T-helper 22 cell (primary cell): ENCODE measurements around the gene NAV2.
A peak's percentile ranks its signal among the peaks of the same experiment; 100 is the strongest.

Experiments used
- DNase-seq: peaks from one replicate; pipeline ENCODE4 v3.0.0-alpha.2; 2020; ENCODE audit warnings: low read depth

NAV2 gene

DNA sequence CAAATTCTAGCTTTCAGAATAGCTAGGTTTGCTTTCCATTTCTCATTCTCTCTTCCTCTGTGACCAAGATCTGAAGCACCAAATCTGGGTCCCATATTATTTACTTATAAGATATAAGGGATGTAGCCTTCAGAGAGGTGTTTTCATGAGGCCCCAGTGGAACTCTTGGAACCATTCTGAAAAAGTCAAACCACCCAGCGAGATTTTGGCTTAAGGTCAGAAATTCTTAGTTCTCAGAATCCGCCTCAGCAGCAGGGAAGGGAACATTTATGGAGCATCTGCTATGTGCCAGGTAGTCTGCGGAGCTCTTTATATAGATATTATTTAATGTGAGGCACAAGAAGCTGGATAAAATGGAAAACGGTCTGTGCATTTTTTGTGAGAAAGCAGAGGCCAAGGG lies 6.3 kb downstream of the NAV2 start:
- no peak for DNase-seq

DNA sequence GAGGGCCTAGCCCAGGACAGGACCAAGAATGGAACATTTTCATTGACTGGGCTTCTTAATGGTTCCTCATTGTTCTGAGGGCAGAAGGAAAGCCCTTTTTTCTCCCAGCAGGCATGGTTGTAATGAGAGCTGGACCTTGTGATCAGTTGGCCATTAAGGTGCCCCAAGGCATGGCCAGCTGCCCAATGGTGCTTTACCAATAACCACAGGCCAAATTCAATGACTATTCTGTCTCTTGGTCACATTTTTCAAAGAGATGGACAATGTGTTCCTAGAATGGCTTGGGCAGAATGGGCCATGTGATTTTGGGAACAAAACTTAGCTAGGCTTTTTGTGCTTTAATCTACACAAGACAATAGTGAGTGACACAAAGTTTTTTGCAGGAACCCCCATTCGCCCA lies 7.3 kb downstream of the NAV2 start:
- no peak for DNase-seq

- DNase-seq = no peak
Observed at GRCh38 chr11:19721176-19721575, 8.5 kb downstream of the NAV2 start.

DNA sequence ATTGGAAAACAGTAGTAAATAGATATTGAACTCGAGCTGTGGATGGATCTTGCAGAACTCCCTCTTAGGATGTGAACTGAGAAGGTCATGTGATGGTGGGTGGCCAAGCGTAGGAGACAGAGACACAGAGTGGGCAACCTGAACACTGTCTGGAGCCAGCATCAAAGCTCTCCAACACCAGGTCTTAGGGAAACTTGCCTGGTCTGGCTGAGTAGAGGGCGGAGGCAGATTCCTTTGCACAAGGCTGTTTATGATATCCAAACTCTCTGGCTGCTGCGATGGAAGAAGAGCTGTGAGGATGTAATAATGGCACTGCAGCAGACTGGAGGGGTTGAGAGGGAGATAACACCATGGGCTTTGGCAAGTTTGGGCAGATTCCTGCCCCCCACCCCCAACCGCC lies 10.1 kb downstream of the NAV2 start:
- DNase-seq = no peak

DNA sequence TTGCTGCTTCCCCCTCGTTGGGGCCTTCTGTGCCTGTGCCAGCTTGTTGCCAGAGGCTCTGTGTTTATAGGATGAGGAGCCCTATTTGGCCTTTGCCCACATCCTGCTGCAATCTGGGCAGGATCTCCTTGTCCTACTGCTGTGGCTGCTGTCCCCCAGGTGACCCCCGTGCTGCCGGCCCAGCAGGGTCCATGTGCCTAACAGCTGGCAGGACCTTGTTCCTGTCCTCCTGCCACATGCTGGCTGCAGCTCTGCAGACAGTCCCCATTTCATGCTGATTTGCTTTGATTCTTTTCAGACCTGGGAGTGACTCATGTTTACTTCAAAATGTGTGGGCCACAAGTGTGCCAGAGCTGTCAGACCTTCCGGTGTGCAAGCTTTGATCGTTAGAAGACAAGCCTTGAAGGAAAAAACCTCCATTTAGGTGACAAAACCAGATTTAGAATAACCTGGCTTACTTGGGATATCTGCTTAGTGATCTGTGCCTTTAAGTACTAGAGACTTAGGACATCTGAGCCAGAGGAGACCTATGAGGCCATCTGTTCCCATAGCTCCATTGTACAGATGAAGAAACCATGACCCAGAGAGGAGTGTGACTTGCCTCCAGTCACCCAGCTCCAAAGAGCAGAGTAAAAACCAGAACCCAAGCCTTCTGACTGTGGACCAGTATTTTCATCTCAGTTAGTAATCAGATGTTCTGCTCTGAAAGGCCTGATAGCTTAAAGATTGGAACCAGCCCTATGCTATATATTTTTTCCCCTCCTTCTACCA lies 11.1 kb downstream of the NAV2 start:
- DNase-seq = peak; percentile 27

DNA sequence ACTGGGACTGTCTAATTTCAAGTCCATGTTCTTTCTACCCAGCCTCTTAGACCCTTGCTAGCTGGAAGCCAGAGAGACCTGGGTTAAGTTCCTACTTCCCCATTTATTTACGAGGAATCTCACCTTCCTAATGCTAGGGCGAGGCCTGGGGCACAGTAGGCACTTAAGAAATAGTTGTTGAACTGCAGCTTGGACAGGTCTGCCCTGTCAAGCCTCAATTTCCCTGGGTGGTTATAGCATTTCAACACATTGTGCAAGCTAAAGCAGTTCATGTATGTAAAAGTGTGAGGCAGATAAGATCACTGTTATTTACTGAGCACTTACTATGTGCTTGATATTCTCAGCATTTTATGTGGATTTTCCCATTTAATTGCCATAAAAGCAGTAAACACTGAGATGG lies 12.1 kb downstream of the NAV2 start:
- no peak for DNase-seq

DNA sequence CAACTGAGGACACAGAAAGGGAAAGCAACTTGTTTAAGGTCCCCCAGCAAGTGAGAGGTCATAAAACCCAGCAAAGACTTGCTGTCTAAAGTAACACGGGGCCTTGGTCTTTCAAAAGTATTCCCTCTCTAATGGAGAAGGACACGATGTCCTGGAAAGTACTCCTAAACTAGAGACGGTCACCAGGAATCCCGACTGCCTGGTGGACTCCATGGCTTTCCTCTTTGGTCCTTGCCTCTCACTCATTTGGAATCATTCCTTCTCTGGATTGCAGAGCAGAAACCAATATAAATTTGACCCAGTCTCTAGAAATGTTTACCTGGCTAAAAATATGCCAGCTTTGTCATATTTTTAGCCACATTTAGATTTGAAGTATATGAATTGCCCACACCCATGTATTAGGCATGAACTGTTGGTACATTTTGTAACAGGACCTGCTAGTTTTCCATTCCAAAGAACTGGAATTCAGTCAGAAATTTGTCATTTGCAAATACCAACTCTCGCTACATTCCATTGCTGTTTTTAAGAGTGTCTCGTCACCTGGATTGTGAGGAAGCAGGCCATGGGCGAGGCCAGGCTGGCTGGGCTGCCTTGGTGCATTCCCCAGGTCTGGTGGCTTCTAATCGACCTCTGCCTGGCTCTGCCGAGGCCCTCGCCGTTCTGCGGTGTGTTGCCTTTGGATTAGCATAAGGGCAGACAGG lies 12.9 kb downstream of the NAV2 start:
- DNase-seq = no peak

- no peak for DNase-seq
Observed at GRCh38 chr11:19727246-19727645, 14.6 kb downstream of the NAV2 start.

DNA sequence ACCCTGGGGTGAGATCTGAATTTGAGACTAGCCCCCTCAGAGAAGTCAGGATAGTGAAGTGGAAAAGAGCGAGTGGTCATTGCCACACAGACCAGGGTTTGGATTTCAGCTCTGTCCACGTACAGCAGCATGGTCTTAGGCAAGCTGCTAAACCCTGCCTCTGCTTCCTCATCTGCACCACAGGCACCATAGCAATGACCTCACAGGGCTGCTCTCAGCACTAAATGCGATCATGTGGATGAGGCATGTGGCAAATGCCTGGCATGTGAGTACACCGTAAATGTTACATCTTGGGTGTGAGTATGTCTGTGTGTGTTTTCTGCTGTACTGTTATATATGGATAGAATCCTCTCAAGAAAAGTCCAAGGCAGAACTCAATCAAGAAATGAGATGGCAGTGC lies 15.8 kb downstream of the NAV2 start:
- DNase-seq = no peak

GRCh38 chr11:19729141-19729540 lies 16.5 kb downstream of the NAV2 start:
- no peak for DNase-seq

DNA sequence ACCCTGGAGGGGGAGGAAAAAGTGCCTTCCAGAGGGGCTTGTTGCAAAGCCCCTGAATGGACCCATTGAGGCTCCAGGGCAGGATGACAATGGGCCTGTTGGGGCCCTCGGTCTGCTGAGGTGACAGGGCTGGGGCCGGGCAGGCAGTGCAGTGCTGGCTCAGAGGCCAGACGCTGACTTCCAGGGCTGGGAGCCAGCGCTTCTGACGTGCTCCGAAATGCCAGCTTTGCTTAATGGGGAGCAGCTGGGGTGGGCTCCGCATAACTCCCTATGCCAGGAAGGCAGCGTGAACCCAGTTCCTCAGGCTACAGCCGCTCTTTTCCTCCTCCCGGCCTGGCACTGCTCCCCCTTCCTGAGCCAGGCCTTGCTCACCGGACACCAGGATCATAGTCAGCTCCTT lies 17.7 kb downstream of the NAV2 start:
- no peak for DNase-seq

DNA sequence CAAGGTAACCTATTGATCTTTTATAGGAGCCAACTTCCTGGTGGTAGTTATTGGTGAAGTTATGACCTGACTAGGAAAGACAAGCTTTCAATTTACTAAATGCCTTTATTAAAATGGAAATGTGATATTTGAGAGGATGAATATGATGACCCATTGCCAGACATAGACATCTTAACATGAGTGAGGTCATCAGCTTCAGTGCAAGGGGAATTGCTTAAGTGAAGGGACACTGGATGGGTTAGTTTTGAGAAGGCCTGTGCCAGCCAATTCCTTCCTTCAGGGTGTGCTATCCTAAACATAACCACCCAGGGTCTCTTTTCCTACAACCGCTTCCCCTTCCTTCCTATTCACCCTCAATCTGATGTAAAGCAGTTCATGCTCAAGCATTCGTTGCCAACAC lies 21.5 kb downstream of the NAV2 start:
- no peak for DNase-seq

- DNase-seq = no peak
Observed at GRCh38 chr11:19735157-19735908, 22.7 kb downstream of the NAV2 start.

GRCh38 chr11:19735909-19736498 lies 23.4 kb downstream of the NAV2 start:
- DNase-seq = no peak

DNA sequence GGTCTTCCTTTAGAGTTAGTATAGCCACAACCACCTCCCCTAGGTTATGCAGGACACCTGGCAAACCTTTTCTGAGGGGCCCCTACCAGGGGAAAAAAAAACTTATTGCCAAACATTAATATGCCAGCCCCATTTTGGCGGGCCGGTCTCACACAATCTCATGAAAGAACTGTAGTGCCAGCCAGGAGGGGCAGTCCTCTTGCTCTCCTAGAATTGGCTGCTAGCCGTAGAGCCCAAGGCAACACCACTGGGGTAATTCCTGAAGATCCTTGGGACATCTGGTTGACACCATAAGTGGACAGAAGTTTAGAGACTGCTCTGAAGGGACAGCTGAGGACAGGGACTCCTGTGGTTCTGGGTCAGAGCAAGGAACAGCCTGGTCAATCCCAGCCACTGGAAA lies 24.2 kb downstream of the NAV2 start:
- no peak for DNase-seq

DNA sequence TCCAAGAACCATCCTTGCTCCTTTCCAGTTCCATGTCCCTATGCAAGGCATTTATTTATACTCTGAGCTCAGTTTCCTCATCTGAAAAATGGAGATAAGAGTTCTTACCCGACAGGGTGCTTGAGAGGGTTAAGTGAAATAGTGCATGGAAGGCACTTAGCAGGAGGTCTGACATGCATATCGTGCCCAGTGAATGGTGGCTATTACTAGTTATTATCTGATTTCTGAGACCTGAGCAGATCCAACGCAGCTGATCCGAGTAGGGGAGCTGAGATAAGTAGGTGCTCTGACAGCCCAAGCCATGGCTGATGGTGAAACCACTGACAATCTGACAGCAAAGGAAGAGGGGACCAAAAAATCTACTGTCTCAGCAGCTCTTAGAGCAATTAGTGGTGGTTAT lies 24.9 kb downstream of the NAV2 start:
- DNase-seq = no peak

- DNase-seq = no peak
Observed at GRCh38 chr11:19738124-19738523, 25.5 kb downstream of the NAV2 start.

- no peak for DNase-seq
Observed at GRCh38 chr11:19739872-19740271, 27.2 kb downstream of the NAV2 start.

GRCh38 chr11:19740586-19740985 lies 27.9 kb downstream of the NAV2 start:
- no peak for DNase-seq

GRCh38 chr11:19742588-19743292 lies 30.1 kb downstream of the NAV2 start:
- DNase-seq = peak; percentile 28

DNA sequence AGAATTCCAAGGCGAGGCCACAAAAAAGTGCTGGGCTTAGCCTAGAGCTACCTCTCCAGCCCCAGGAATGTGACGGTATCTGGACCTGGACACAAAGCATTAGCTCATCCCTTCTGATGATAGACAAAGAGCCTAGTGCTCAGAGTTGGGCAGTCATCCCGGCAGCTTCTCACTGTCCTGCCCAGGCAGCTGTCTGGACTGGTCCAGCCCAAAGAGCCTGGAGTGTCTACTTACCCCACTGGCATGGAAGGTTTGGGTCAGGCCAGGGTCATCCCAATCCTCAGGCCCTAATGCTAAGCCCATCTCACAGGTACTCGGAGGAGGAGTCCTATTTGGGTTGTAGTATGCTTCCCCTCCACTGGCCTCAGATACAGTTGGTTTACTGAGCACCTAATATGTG lies 31.0 kb downstream of the NAV2 start:
- no peak for DNase-seq

DNA sequence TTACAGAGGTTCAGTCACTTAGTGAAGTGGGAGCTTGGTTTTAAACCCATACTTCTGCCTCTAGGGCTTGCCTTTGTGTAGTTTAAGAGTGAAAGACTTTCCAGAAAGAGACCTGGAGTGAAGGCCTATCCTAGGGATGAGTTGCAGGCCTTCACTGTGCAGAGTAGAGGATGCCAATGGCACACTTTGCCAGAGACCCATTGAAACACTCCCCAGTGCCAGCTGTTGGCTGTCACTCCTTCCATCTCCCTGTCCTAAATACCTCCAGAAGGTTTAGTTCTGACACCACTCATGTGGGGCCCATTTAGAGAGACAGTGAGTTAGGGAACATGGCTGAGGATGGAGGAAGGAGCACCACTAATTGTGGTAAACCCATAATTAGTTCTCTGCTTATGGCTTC lies 31.5 kb downstream of the NAV2 start:
- no peak for DNase-seq
